ENCODE results near the gene FCAMR.

FCAMR gene

GRCh38 chr1:206958144-206958543 is 12.1 kb downstream of the FCAMR start:
- no peak overlapping the region for H2AFZ ChIP-seq (ENCODE audit: low read length, unreplicated experiment)
- peaks cover 61% of the 10 kb centered on the region for H3K27me3 ChIP-seq (ENCODE audit: insufficient read depth, low read length)
- H3K36me3 ChIP-seq (ENCODE audit: insufficient read depth, low read length): no peaks in the 10 kb centered on the region
- no peaks in the 10 kb centered on the region for H3K4me1 ChIP-seq (ENCODE audit: control insufficient read depth, insufficient read depth, low read length, unreplicated experiment)
- no peaks in the 10 kb centered on the region for H3K79me2 ChIP-seq (ENCODE audit: control insufficient read depth, insufficient read depth, low read length, unreplicated experiment)
- H3K4me3 ChIP-seq (ENCODE audit: low read depth, low read length): no peak overlapping the region
- H3K27ac ChIP-seq (ENCODE audit: low read depth, low read length): no peak overlapping the region

- no peaks in the 10 kb centered on the region for H3K79me2 ChIP-seq (ENCODE audit: control insufficient read depth, insufficient read depth, low read length, unreplicated experiment)
- H3K27ac ChIP-seq (ENCODE audit: low read depth, low read length): no peak overlapping the region
- no peak overlapping the region for H2AFZ ChIP-seq (ENCODE audit: low read length, unreplicated experiment)
- no peaks in the 10 kb centered on the region for H3K36me3 ChIP-seq (ENCODE audit: insufficient read depth, low read length)
- no peaks in the 10 kb centered on the region for H3K4me1 ChIP-seq (ENCODE audit: control insufficient read depth, insufficient read depth, low read length, unreplicated experiment)
- H3K27me3 ChIP-seq (ENCODE audit: insufficient read depth, low read length): peaks cover 59% of the 10 kb centered on the region
- no peak overlapping the region for H3K4me3 ChIP-seq (ENCODE audit: low read depth, low read length)
Measured at GRCh38 chr1:206957639-206958038, 12.6 kb downstream of the FCAMR start.

- no peak overlapping the region for H2AFZ ChIP-seq (ENCODE audit: low read length, unreplicated experiment)
- no peak overlapping the region for H3K27ac ChIP-seq (ENCODE audit: low read depth, low read length)
- H3K79me2 ChIP-seq (ENCODE audit: control insufficient read depth, insufficient read depth, low read length, unreplicated experiment): no peaks in the 10 kb centered on the region
- H3K4me1 ChIP-seq (ENCODE audit: control insufficient read depth, insufficient read depth, low read length, unreplicated experiment): no peaks in the 10 kb centered on the region
- no peak overlapping the region for H3K4me3 ChIP-seq (ENCODE audit: low read depth, low read length)
- peaks cover 54% of the 10 kb centered on the region for H3K27me3 ChIP-seq (ENCODE audit: insufficient read depth, low read length)
- H3K36me3 ChIP-seq (ENCODE audit: insufficient read depth, low read length): no peaks in the 10 kb centered on the region
Measured at GRCh38 chr1:206955476-206956451, 14.5 kb downstream of the FCAMR start.

GRCh38 chr1:206954459-206955342 is 15.6 kb downstream of the FCAMR start:
- no peaks in the 10 kb centered on the region for H3K79me2 ChIP-seq (ENCODE audit: control insufficient read depth, insufficient read depth, low read length, unreplicated experiment)
- peaks cover 54% of the 10 kb centered on the region for H3K27me3 ChIP-seq (ENCODE audit: insufficient read depth, low read length)
- no peaks in the 10 kb centered on the region for H3K4me1 ChIP-seq (ENCODE audit: control insufficient read depth, insufficient read depth, low read length, unreplicated experiment)

GRCh38 chr1:206953626-206954025 is 16.6 kb downstream of the FCAMR start:
- H2AFZ ChIP-seq (ENCODE audit: low read length, unreplicated experiment): no peak overlapping the region
- H3K4me1 ChIP-seq (ENCODE audit: control insufficient read depth, insufficient read depth, low read length, unreplicated experiment): no peaks in the 10 kb centered on the region
- H3K27me3 ChIP-seq (ENCODE audit: insufficient read depth, low read length): peaks cover 55% of the 10 kb centered on the region
- H3K27ac ChIP-seq (ENCODE audit: low read depth, low read length): no peak overlapping the region
- no peaks in the 10 kb centered on the region for H3K79me2 ChIP-seq (ENCODE audit: control insufficient read depth, insufficient read depth, low read length, unreplicated experiment)
- no peaks in the 10 kb centered on the region for H3K36me3 ChIP-seq (ENCODE audit: insufficient read depth, low read length)
- H3K4me3 ChIP-seq (ENCODE audit: low read depth, low read length): no peak overlapping the region

More at GRCh38 chr1:206954459-206955342, 15.6 kb downstream of the FCAMR start:
- H3K36me3 ChIP-seq (ENCODE audit: insufficient read depth, low read length): no peaks in the 10 kb centered on the region
- no peak overlapping the region for H2AFZ ChIP-seq (ENCODE audit: low read length, unreplicated experiment)
- no peak overlapping the region for H3K27ac ChIP-seq (ENCODE audit: low read depth, low read length)
- H3K4me3 ChIP-seq (ENCODE audit: low read depth, low read length): no peak overlapping the region

GRCh38 chr1:206953126-206953525 is 17.1 kb downstream of the FCAMR start:
- H3K79me2 ChIP-seq (ENCODE audit: control insufficient read depth, insufficient read depth, low read length, unreplicated experiment): no peaks in the 10 kb centered on the region
- H3K36me3 ChIP-seq (ENCODE audit: insufficient read depth, low read length): no peaks in the 10 kb centered on the region
- H3K4me1 ChIP-seq (ENCODE audit: control insufficient read depth, insufficient read depth, low read length, unreplicated experiment): no peaks in the 10 kb centered on the region
- no peak overlapping the region for H3K4me3 ChIP-seq (ENCODE audit: low read depth, low read length)
- no peak overlapping the region for H3K27ac ChIP-seq (ENCODE audit: low read depth, low read length)
- no peak overlapping the region for H2AFZ ChIP-seq (ENCODE audit: low read length, unreplicated experiment)
- H3K27me3 ChIP-seq (ENCODE audit: insufficient read depth, low read length): peaks cover 59% of the 10 kb centered on the region

GRCh38 chr1:206952171-206952570 is 18.1 kb downstream of the FCAMR start:
- Histone ChIP-seq H3K36me3 (ENCODE audit: insufficient read depth, low read length) (no peaks in the 10 kb centered on the region), H3K4me1 (ENCODE audit: control insufficient read depth, insufficient read depth, low read length, unreplicated experiment) (no peaks in the 10 kb centered on the region), H2AFZ (ENCODE audit: low read length, unreplicated experiment) (no peak overlapping the region), H3K79me2 (ENCODE audit: control insufficient read depth, insufficient read depth, low read length, unreplicated experiment) (no peaks in the 10 kb centered on the region), H3K27ac (ENCODE audit: low read depth, low read length) (no peak overlapping the region), H3K27me3 (ENCODE audit: insufficient read depth, low read length) (peaks cover 63% of the 10 kb centered on the region), H3K4me3 (ENCODE audit: low read depth, low read length) (no peak overlapping the region)

- Histone ChIP-seq H3K79me2 (ENCODE audit: control insufficient read depth, insufficient read depth, low read length, unreplicated experiment) (no peaks in the 10 kb centered on the region), H3K36me3 (ENCODE audit: insufficient read depth, low read length) (no peaks in the 10 kb centered on the region), H2AFZ (ENCODE audit: low read length, unreplicated experiment) (no peak overlapping the region), H3K27me3 (ENCODE audit: insufficient read depth, low read length) (peaks cover 67% of the 10 kb centered on the region), H3K4me3 (ENCODE audit: low read depth, low read length) (no peak overlapping the region), H3K4me1 (ENCODE audit: control insufficient read depth, insufficient read depth, low read length, unreplicated experiment) (no peaks in the 10 kb centered on the region), H3K27ac (ENCODE audit: low read depth, low read length) (no peak overlapping the region)
Measured at GRCh38 chr1:206951318-206952100, 18.8 kb downstream of the FCAMR start.

GRCh38 chr1:206949641-206950040 is 20.6 kb downstream of the FCAMR start:
- no peak overlapping the region for H2AFZ ChIP-seq (ENCODE audit: low read length, unreplicated experiment)
- H3K27me3 ChIP-seq (ENCODE audit: insufficient read depth, low read length): peaks cover 78% of the 10 kb centered on the region
- no peaks in the 10 kb centered on the region for H3K79me2 ChIP-seq (ENCODE audit: control insufficient read depth, insufficient read depth, low read length, unreplicated experiment)
- H3K4me1 ChIP-seq (ENCODE audit: control insufficient read depth, insufficient read depth, low read length, unreplicated experiment): no peaks in the 10 kb centered on the region
- no peak overlapping the region for H3K27ac ChIP-seq (ENCODE audit: low read depth, low read length)
- no peak overlapping the region for H3K4me3 ChIP-seq (ENCODE audit: low read depth, low read length)
- no peaks in the 10 kb centered on the region for H3K36me3 ChIP-seq (ENCODE audit: insufficient read depth, low read length)

GRCh38 chr1:206949208-206949607 is 21.1 kb downstream of the FCAMR start:
- no peak overlapping the region for H3K4me3 ChIP-seq (ENCODE audit: low read depth, low read length)
- no peaks in the 10 kb centered on the region for H3K4me1 ChIP-seq (ENCODE audit: control insufficient read depth, insufficient read depth, low read length, unreplicated experiment)
- H3K79me2 ChIP-seq (ENCODE audit: control insufficient read depth, insufficient read depth, low read length, unreplicated experiment): no peaks in the 10 kb centered on the region
- peaks cover 79% of the 10 kb centered on the region for H3K27me3 ChIP-seq (ENCODE audit: insufficient read depth, low read length)
- H3K36me3 ChIP-seq (ENCODE audit: insufficient read depth, low read length): no peaks in the 10 kb centered on the region
- H2AFZ ChIP-seq (ENCODE audit: low read length, unreplicated experiment): no peak overlapping the region
- H3K27ac ChIP-seq (ENCODE audit: low read depth, low read length): no peak overlapping the region
